Measurements from ENCODE around the gene MCC.

The MCC gene

GRCh38 chr5:113064806-113065205 lies 423.4 kb downstream of the MCC start:
- TF ChIP-seq POLR2A (IDR thresholded peaks at IDR 0.05; ENCODE audit: low read depth, low read length), result no peak
- FAIRE-seq (no peak), DNase-seq (ENCODE audit: insufficient read length, low spot score) (no peak)

DNA sequence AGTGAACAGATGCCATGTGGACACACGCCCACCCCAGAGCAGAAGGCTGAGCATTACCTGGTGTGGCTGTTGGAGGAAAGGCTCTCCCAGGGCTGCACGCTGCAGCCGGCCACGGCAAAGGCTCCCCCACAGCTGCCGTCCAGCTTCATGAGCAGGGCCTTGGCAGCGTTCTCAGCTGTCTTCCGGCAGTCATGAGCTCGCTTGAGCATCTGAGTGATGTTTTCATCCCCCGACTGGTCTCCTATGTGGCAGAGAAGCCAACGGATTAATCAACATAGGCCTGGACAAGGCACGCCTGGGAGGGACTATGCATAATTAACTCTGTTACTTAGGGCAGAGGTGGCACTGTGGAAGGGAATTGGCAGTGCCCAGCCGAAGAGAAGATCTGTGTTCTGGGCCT lies 424.3 kb downstream of the MCC start:
- FAIRE-seq, result no peak
- TF ChIP-seq POLR2A (IDR thresholded peaks at IDR 0.05; ENCODE audit: low read depth, low read length), result no peak

DNA sequence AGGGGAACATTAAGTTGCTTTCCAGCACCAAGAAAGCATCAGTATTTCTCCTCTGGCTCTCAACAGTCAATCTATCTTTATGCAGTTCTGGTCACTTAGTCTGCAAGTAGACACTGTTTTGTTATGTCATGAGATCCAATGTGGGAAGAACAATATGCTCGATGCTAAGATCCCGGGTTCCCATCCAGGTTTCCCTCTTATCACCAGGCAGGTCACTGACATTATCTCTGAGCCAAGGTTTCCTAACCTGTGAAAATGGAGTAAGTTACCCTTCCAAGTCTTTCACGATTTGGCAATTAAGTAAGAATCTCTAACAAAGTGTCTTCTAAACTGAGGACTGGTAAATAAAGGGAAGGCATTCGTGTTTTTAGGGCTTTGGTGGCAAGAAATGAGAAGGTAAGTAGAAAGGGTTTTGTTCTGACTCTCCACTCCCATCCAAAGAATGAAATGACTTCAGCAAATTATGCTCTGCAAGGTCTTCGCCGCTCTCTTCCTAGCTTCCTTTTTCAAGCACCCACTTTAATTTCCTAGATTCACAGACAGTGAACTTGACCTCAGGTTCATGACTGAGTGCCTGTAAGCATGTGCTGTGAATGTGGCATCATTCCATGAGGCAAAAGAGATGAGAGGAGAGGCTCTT lies 425.3 kb downstream of the MCC start:
- DNase-seq (ENCODE audit: insufficient read length, low spot score), result no peak
- TF ChIP-seq POLR2A (IDR thresholded peaks at IDR 0.05; ENCODE audit: low read depth, low read length), result no peak
- no peak for FAIRE-seq

More for the DNA sequence above, 424.3 kb downstream of the MCC start:
- DNase-seq (ENCODE audit: insufficient read length, low spot score), result no peak

- no peak for TF ChIP-seq POLR2A (IDR thresholded peaks at IDR 0.05; ENCODE audit: low read depth, low read length)
- DNase-seq (ENCODE audit: insufficient read length, low spot score) (peak; percentile 30), FAIRE-seq (no peak)
Observed at GRCh38 chr5:113061846-113062780, 426.1 kb downstream of the MCC start.

DNA sequence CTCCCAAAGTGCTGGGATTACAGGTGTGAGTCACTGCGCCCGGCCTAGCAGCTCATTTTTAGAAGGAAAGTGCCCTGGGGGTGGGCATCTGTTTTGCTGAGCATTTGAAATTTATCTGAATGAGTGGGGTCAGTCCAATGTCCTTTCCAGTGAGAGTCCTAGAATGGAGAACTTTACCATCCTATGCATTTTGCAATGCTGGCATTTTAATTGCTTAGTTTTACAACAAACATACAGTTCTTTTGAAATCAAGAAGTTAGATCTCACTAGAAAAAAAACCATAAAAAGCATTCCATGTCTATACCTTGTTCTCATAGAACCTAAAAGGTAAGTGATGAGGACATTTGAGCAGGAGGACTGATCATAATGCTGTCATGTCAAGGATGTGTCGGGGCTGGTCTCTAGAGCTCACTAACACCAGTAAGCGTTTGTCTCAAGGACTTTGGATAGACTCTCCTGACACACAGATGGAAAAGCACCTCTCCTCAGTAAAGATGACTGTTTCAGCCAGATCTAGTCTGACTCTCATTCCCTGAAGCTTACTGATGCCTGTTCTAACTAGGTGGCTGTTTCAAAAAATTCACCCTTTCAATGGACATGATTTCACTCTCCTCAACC lies 427.7 kb downstream of the MCC start:
- DNase-seq (ENCODE audit: insufficient read length, low spot score) (no peak), FAIRE-seq (no peak)
- no peak for TF ChIP-seq POLR2A (IDR thresholded peaks at IDR 0.05; ENCODE audit: low read depth, low read length)

DNA sequence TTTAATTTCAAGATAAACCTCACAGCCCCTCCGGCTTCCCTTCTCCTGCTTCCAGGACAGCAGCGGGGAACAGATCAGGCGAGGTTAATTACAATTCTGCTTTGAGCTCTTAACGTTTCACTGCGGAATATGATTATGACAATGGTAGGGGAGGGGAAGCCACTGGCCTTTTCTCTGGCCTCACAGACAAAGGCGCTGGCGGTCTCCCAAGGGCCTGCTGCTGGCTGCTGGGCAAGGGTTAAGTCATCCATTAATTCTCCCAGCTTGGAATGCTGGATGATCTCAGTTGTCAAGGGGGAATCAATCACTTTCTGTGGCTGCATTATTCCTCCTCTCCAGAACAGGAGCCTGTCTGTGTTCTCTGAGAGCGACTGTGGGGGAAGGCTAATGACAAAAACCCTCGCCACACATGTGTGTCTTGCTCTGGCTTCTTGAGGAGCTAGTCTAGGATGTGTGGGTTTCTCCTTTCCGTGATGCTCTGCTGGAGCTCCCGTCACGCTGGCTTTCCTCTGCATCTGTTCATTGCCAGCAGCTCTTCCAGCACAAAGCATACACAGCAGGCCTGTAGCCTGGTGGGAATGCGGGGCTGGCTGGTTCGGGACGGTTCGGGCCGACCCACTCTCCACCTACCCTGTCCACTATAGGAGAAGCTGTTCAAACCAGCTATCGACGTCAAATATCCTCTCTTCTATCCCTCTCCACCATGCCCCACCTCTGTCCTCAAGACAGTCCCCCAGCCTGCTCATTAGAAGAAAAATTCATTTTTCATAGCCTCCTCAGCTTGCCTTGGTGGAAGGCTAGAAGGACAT lies 428.8 kb downstream of the MCC start:
- no peak for TF ChIP-seq POLR2A (IDR thresholded peaks at IDR 0.05; ENCODE audit: low read depth, low read length)
- FAIRE-seq (no peak), DNase-seq (ENCODE audit: insufficient read length, low spot score) (peak; percentile 69)

DNA sequence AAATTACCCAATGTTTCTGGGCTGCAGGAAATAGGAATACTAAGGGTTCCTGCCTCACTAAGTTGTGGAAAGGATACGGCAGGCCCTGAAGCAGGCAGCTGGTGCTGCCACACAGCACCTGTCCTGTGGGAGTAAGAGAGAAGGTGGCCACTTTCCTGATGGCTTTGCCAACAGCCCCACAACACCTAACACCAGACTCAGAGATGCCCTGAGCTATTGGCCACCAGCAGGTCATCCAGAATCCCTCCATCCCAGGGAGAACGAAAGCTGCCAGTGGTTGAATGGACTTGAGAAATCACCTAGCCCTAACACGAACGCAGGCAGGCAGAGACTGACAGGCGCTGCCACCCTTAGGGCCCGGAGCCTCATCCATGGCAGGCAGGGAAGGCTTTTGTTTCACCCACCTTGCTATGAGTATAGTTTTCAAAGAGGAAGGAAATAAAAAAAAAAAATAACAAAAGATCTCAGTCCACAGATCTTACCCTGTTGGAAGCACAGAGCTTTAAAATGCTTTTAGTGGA lies 429.5 kb downstream of the MCC start:
- TF ChIP-seq POLR2A (IDR thresholded peaks at IDR 0.05; ENCODE audit: low read depth, low read length), result no peak
- DNase-seq (ENCODE audit: insufficient read length, low spot score), result no peak
- no peak for FAIRE-seq

DNA sequence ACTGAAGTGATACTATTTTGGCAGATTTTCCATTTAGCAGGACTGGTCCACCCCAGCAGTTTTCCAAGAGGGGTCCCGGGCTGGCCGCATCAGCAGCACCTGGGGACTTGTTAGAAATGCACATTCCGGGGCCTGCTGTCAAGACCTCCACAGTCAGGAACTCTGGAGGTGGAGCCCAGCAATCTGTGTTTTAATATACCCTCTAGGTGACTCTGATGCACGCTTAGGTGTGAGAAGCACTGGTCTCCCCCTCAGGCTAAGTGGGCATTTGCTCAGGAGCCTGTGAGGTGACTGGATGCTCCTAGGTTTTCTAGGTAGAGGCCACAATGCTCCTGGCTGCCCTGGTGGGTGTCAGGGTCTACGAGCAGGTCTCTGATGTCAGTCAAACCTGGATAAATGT lies 430.0 kb downstream of the MCC start:
- no peak for DNase-seq (ENCODE audit: insufficient read length, low spot score)
- TF ChIP-seq POLR2A (IDR thresholded peaks at IDR 0.05; ENCODE audit: low read depth, low read length), result no peak
- FAIRE-seq, result no peak

DNA sequence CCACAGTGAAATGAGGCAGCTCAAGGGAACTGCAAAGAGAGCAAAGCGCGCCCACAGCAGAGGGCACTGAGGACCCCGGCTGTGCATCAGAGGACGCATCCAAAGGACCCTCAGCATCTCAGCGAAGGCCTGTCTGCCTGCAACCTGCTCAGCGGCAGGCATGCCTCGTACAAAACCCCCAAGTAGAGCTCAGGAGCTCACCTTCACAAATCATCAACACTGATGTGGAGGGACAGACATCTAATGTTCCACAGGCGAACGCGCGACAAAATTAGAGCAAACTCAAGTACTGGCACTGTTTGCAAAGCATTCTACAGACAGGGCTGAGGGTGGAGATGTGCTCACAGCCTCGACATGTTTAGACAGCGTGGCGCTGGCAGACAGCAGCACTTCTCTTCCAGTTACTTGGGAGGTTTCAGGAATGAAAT lies 430.7 kb downstream of the MCC start:
- no peak for FAIRE-seq
- no peak for TF ChIP-seq POLR2A (IDR thresholded peaks at IDR 0.05; ENCODE audit: low read depth, low read length)
- DNase-seq (ENCODE audit: insufficient read length, low spot score), result no peak

GRCh38 chr5:113056988-113057387 lies 431.3 kb downstream of the MCC start:
- no peak for FAIRE-seq
- no peak for TF ChIP-seq POLR2A (IDR thresholded peaks at IDR 0.05; ENCODE audit: low read depth, low read length)
- no peak for DNase-seq (ENCODE audit: insufficient read length, low spot score)

DNA sequence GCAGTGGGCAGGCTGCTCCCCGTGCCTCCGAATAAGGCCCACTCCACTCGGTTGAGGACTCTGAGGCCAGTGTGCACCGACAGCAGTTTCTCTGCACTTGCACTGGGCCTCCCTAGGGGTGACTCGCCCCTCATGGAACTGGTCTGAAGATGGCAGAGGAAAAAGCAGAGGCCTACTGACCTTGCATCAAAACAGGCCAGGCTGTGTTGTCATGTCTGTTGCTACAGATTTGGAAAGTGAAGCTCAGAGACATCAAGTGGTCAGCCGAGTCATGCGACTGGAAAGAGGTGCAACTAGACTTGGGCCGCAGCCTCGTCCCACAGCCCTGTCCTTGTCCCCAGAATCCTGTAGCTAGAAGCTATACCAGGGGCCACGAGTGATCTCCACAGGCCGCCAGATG lies 433.4 kb downstream of the MCC start:
- DNase-seq (ENCODE audit: insufficient read length, low spot score), result no peak
- no peak for TF ChIP-seq POLR2A (IDR thresholded peaks at IDR 0.05; ENCODE audit: low read depth, low read length)
- no peak for FAIRE-seq

DNA sequence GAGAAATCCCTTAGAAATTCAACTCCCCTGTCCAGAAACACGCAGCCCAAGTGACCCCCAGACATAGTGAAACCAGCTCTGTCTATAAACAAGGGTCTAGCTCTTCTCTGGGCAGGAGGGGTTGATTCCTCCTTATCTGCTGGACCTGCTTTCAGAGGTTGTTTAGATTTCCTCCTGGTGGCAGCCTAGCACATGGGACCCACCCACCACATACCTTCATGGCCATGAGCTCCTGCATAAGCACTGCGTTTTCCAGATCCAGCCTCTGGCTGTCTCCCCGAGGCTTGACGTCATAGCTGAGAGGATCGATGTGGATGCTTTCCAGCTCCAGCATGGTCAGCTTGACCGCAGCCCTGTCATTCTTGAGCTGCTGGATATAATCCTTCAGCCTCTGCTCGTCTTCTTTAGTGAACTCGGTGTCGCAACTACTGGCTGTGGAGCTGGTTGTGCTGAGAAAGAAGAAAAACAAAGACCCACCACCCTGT lies 434.7 kb downstream of the MCC start:
- FAIRE-seq (no peak), DNase-seq (ENCODE audit: insufficient read length, low spot score) (no peak)
- no peak for TF ChIP-seq POLR2A (IDR thresholded peaks at IDR 0.05; ENCODE audit: low read depth, low read length)

GRCh38 chr5:113052041-113052795 lies 436.0 kb downstream of the MCC start:
- no peak for FAIRE-seq
- DNase-seq (ENCODE audit: insufficient read length, low spot score), result no peak
- TF ChIP-seq POLR2A (IDR thresholded peaks at IDR 0.05; ENCODE audit: low read depth, low read length), result no peak

Measured in H54 (cell line).